SK-N-MC (cell line): ENCODE data around the gene FKRP.
A peak's percentile ranks its signal among the peaks of the same experiment; 100 is the strongest.
"Not testable (repeated sequence)": the region's sequence is repeated elsewhere in the genome, so short reads cannot be mapped to it uniquely, and the experiment has no call there.

Source experiments
- DNase-seq: peaks from one replicate; pipeline ENCODE4 v3.0.0-alpha.2; 2011; ENCODE audit warnings: low read depth, low spot score
- H3K27ac ChIP-seq: fragments of 200-600 bp; sonication (generic); 2 replicates; pipeline ENCODE4 v1.5.1; 2016; ENCODE audit warnings: mixed run types
- H3K36me3 ChIP-seq: fragments of 200-600 bp; sonication (generic); 2 replicates; pipeline ENCODE4 v1.6.1; 2017; ENCODE audit warnings: antibody characterized with exemption, low read length, mixed read lengths; ENCODE audit not compliant: insufficient read depth
- H3K4me3 ChIP-seq: fragments of 200-600 bp; sonication (generic); 2 replicates; pipeline ENCODE4 v1.5.1; 2016
- H3K9ac ChIP-seq: fragments of 200-600 bp; sonication (generic); 2 replicates; pipeline ENCODE4 v1.8.0; 2017; ENCODE audit warnings: mixed run types, mixed read lengths; ENCODE audit not compliant: insufficient read length
- H3K9me3 ChIP-seq: fragments of 200-600 bp; sonication (generic); 2 replicates; pipeline ENCODE4 v1.6.1; 2017; ENCODE audit warnings: low read depth, mild to moderate bottlenecking, antibody characterized with exemption, low read length, moderate library complexity, mixed read lengths
- EZH2 ChIP-seq: fragments of 200-600 bp; sonication (generic); IDR thresholded peaks from one replicate; pipeline ENCODE4 v1.6.1; 2017; ENCODE audit warnings: antibody characterized with exemption
- FOXP2 ChIP-seq: optimal IDR thresholded peaks from 2 replicates; pipeline ENCODE3; 2011; ENCODE audit warnings: mild to moderate bottlenecking, moderate library complexity; ENCODE audit not compliant: insufficient read depth; ENCODE audit errors: extremely low read length, control extremely low read depth
- POLR2AphosphoS5 ChIP-seq: IDR thresholded peaks from 2 replicates; pipeline ENCODE4 v1.6.1; 2012; ENCODE audit warnings: mild to moderate bottlenecking, low read depth, low read length, borderline replicate concordance

The FKRP gene

GRCh38 chr19:46745521-46746280 lies at the start of gene FKRP:
FKRP (plus strand) TSS chr19:46746057; CDS start chr19:46755451, 9,394 bp downstream.
- TF ChIP-seq EZH2 (no peak), FOXP2 (no peak), POLR2AphosphoS5 (peak; percentile 14; the same call in 1 of the 2 replicates)
- no peaks in the 10 kb centered on the region for H3K9me3 ChIP-seq
- peak within 1 kb of the TSS; percentile 93 for H3K9ac ChIP-seq
- H3K36me3 ChIP-seq = peaks cover 9% of the 10 kb centered on the region
- no peak for DNase-seq
- H3K4me3 ChIP-seq = peak within 1 kb of the TSS; percentile 90
- H3K27ac ChIP-seq = peak within 1 kb of the TSS; percentile 83

GRCh38 chr19:46696866-46697203 lies 49.0 kb upstream of the FKRP start:
- H3K9me3 ChIP-seq = no peaks in the 10 kb centered on the region
- TF ChIP-seq EZH2 = no peak
- TF ChIP-seq FOXP2 = no peak
- no peak for TF ChIP-seq POLR2AphosphoS5
- no peak overlapping the region for H3K27ac ChIP-seq
- peaks cover 21% of the 10 kb centered on the region for H3K36me3 ChIP-seq
- no peak overlapping the region for H3K9ac ChIP-seq
- DNase-seq = no peak
- peak overlapping the region; percentile 64 for H3K4me3 ChIP-seq

- DNase-seq = peak; percentile 75
- no peak overlapping the region; the same call in 1 of the 2 replicates for H3K27ac ChIP-seq
- H3K9me3 ChIP-seq = no peaks in the 10 kb centered on the region
- H3K9ac ChIP-seq = no peak overlapping the region
- TF ChIP-seq EZH2 = no peak
- TF ChIP-seq FOXP2 = no peak
- no peak for TF ChIP-seq POLR2AphosphoS5
- peak overlapping the region; percentile 64 for H3K4me3 ChIP-seq
- H3K36me3 ChIP-seq = peaks cover 16% of the 10 kb centered on the region
Observed at GRCh38 chr19:46697204-46697960, 48.5 kb upstream of the FKRP start.

GRCh38 chr19:46698395-46699321 lies 47.2 kb upstream of the FKRP start:
- DNase-seq = no peak
- Histone ChIP-seq H3K36me3 (peaks cover 3% of the 10 kb centered on the region; the same call in 1 of the 2 replicates), H3K9me3 (no peaks in the 10 kb centered on the region), H3K9ac (no peak overlapping the region), H3K4me3 (no peak overlapping the region), H3K27ac (no peak overlapping the region)
- TF ChIP-seq FOXP2 (no peak), POLR2AphosphoS5 (no peak), EZH2 (no peak)

GRCh38 chr19:46700704-46701103 lies 45.2 kb upstream of the FKRP start:
- Histone ChIP-seq H3K4me3 (no peak overlapping the region), H3K9me3 (no peaks in the 10 kb centered on the region), H3K36me3 (peaks cover 4% of the 10 kb centered on the region; the same call in 1 of the 2 replicates), H3K9ac (no peak overlapping the region), H3K27ac (no peak overlapping the region)
- no peak for DNase-seq
- TF ChIP-seq EZH2 (no peak), FOXP2 (no peak), POLR2AphosphoS5 (no peak)

- no peak for DNase-seq
- Histone ChIP-seq H3K27ac (no peak overlapping the region), H3K4me3 (no peak overlapping the region), H3K9ac (no peak overlapping the region), H3K36me3 (peaks cover 4% of the 10 kb centered on the region; the same call in 1 of the 2 replicates), H3K9me3 (no peaks in the 10 kb centered on the region)
- TF ChIP-seq POLR2AphosphoS5 (no peak), EZH2 (no peak), FOXP2 (no peak)
Observed at GRCh38 chr19:46704379-46705076, 41.3 kb upstream of the FKRP start.

- Histone ChIP-seq H3K36me3 (peaks cover 3% of the 10 kb centered on the region; the same call in 1 of the 2 replicates), H3K27ac (no peak overlapping the region), H3K9me3 (no peaks in the 10 kb centered on the region), H3K9ac (no peak overlapping the region), H3K4me3 (no peak overlapping the region)
- no peak for TF ChIP-seq POLR2AphosphoS5
- TF ChIP-seq EZH2 = no peak
- TF ChIP-seq FOXP2 = no peak
- DNase-seq = no peak
Observed at GRCh38 chr19:46710687-46711086, 35.2 kb upstream of the FKRP start.

GRCh38 chr19:46712768-46713338 lies 33.0 kb upstream of the FKRP start:
- not testable (repeated sequence) for H3K36me3 ChIP-seq, H3K9ac ChIP-seq, DNase-seq, H3K9me3 ChIP-seq, H3K4me3 ChIP-seq, H3K27ac ChIP-seq
